Keratinocyte (primary cell): ENCODE results near the gene CPAMD8. TPM values are rescaled to one million over a fixed set of nuclear protein-coding genes. Genes with fewer than 3 reads are reported as not detected.

ENCODE experiments used
- DNase-seq: peaks from one replicate; pipeline ENCODE4 v3.0.0-alpha.2; 2011; ENCODE audit warnings: low read depth, missing footprints, low spot score
- FAIRE-seq: peaks from 2 replicates; lab custom pipeline; 2011; peaks lifted over from hg19 to GRCh38; lab: Jason Lieb, UNC
- H2AFZ ChIP-seq: 2 replicates; pipeline ENCODE4 v1.6.0; 2012; ENCODE audit warnings: low read length, control low read depth, inconsistent platforms; ENCODE audit not compliant: control insufficient read depth
- H3K27ac ChIP-seq: 2 replicates; pipeline ENCODE4 v1.5.1; 2011; ENCODE audit warnings: low read length; ENCODE audit not compliant: control insufficient read depth, insufficient read depth
- H3K27me3 ChIP-seq: 3 replicates; pipeline ENCODE4 v1.6.0; 2011; ENCODE audit warnings: low read length; ENCODE audit not compliant: control insufficient read depth, insufficient read depth; ENCODE audit errors: extremely low read depth
- H3K36me3 ChIP-seq, 2 experiments: 2 replicates in 1 of 2; 3 replicates in 1 of 2; pipeline ENCODE4 v1.5.1; 2011; ENCODE audit warnings: low read length in 2 of 2, mild to moderate bottlenecking in 1 of 2; ENCODE audit not compliant: control insufficient read depth in 2 of 2, insufficient read depth in 2 of 2; ENCODE audit errors: extremely low read depth in 1 of 2
- H3K4me1 ChIP-seq: 3 replicates; pipeline ENCODE4 v1.5.1; 2011; ENCODE audit warnings: low read length; ENCODE audit not compliant: control insufficient read depth, insufficient read depth; ENCODE audit errors: extremely low read depth
- H3K4me2 ChIP-seq: 3 replicates; pipeline ENCODE4 v1.6.0; 2011; ENCODE audit warnings: low read depth, low read length; ENCODE audit not compliant: control insufficient read depth, insufficient read depth; ENCODE audit errors: extremely low read depth
- H3K4me3 ChIP-seq, 3 experiments: fragments of 200-600 bp in 1 of 3; sonication (generic) in 1 of 3; 2 replicates in 2 of 3; 3 replicates in 1 of 3; pipeline ENCODE4 v1.5.1; 2011 to 2016; ENCODE audit warnings: low read length in 3 of 3, mild to moderate bottlenecking in 3 of 3, control low read depth in 2 of 3, inconsistent platforms in 1 of 3, low read depth in 1 of 3, mixed read lengths in 1 of 3, mixed run types in 1 of 3, moderate library complexity in 1 of 3; ENCODE audit not compliant: control insufficient read depth in 2 of 3, insufficient read depth in 2 of 3; ENCODE audit errors: extremely low read depth in 1 of 3
- H3K79me2 ChIP-seq: 2 replicates; pipeline ENCODE4 v1.6.0; 2012; ENCODE audit warnings: low read length; ENCODE audit not compliant: control insufficient read depth, insufficient read depth
- H3K9ac ChIP-seq: 3 replicates; pipeline ENCODE4 v1.6.0; 2011; ENCODE audit warnings: low read length; ENCODE audit not compliant: control insufficient read depth, insufficient read depth; ENCODE audit errors: extremely low read depth
- H3K9me1 ChIP-seq: 3 replicates; pipeline ENCODE4 v1.6.0; 2011; ENCODE audit warnings: low read length; ENCODE audit not compliant: control insufficient read depth, insufficient read depth; ENCODE audit errors: extremely low read depth
- H3K9me3 ChIP-seq: 2 replicates; pipeline ENCODE4 v1.5.1; 2012; ENCODE audit warnings: low read depth, low read length; ENCODE audit not compliant: control insufficient read depth
- H4K20me1 ChIP-seq: 3 replicates; pipeline ENCODE4 v1.6.0; 2011; ENCODE audit warnings: low read length; ENCODE audit not compliant: control insufficient read depth, insufficient read depth; ENCODE audit errors: extremely low read depth
- CTCF ChIP-seq, 3 experiments: IDR thresholded peaks in 1 of 3; conservative IDR thresholded peaks in 1 of 3; optimal IDR thresholded peaks in 1 of 3; 2 replicates in 2 of 3; 3 replicates in 1 of 3; pipeline versions ENCODE3 to v1.5.1; 2011; ENCODE audit warnings: low read length in 3 of 3, mild to moderate bottlenecking in 3 of 3, moderate library complexity in 2 of 3, control low read depth in 1 of 3, inconsistent platforms in 1 of 3; ENCODE audit not compliant: insufficient read depth in 2 of 3; ENCODE audit errors: extremely low read depth in 1 of 3
- EZH2 ChIP-seq: IDR thresholded peaks from one replicate; pipeline ENCODE4 v1.6.1; 2012; ENCODE audit warnings: inconsistent platforms, mild to moderate bottlenecking, low read length, moderate library complexity
- dilution Hi-C: fragments of 300-500 bp; cut with MboI; formaldehyde crosslinking; loops from one replicate; pipeline ENCODE4 v1.7.0; 2020; ENCODE audit warnings: low sequenced_read_pairs; ENCODE audit not compliant: extremely low pct_ligation_motif_present
- polyA plus RNA-seq, 5 experiments: library from polyadenylated mRNA; depleted of rRNA in 3 of 5; stranded (reverse) in 3 of 5; stranded (forward) in 1 of 5; unstranded in 1 of 5; fragments of >200 nt; gene quantifications; 1 replicate in 1 of 5; 2 replicates in 3 of 5; 3 replicates in 1 of 5; pipeline versions ENCODE4 v1.2.1 to v1.2.3, GENCODE V29; 2011 to 2012; ENCODE audit warnings: missing spikeins in 2 of 5, low read depth in 1 of 5, low replicate concordance in 1 of 5

Gene CPAMD8
- polyA plus RNA-seq, 1 donor (not counting 4 experiments of a cell fraction or from before 2014, with no cell fraction given) = 0.38 TPM

- no peak overlapping the region for H3K9ac ChIP-seq
- H3K9me1 ChIP-seq = no peaks in the 10 kb centered on the region
- no peak for FAIRE-seq
- dilution Hi-C loops = no loop called here
- no peak overlapping the region for H3K4me3 ChIP-seq
- no peak overlapping the region for H3K27ac ChIP-seq
- H3K4me1 ChIP-seq = no peaks in the 10 kb centered on the region
- no peaks in the 10 kb centered on the region for H3K27me3 ChIP-seq
- H3K9me3 ChIP-seq = no peaks in the 10 kb centered on the region
- H2AFZ ChIP-seq = no peak overlapping the region
- no peaks in the 10 kb centered on the region for H4K20me1 ChIP-seq
- H3K79me2 ChIP-seq = no peaks in the 10 kb centered on the region
- no peak for DNase-seq
- TF ChIP-seq CTCF (optimal IDR thresholded peaks at IDR 0.05 in 1 of 3, IDR thresholded peaks at IDR 0.05 in 1 of 3, conservative IDR thresholded peaks at IDR 0.05 in 1 of 3; ENCODE audit: extremely low read depth in 1 of 3, insufficient read depth in 2 of 3, low read length in 3 of 3) = no peak
- no peak for TF ChIP-seq EZH2
- H3K4me2 ChIP-seq = no peak overlapping the region
- H3K36me3 ChIP-seq = no peaks in the 10 kb centered on the region
These were observed 137.2 kb downstream of the CPAMD8 start for GRCh38 chr19:16889366-16889882.

GRCh38 chr19:16888629-16889365 lies 137.8 kb downstream of the CPAMD8 start, which contains the start of gene F2RL3:
F2RL3 (plus strand) TSS chr19:16888999; CDS start chr19:16889190, 191 bp downstream.
- TF ChIP-seq EZH2 (no peak), CTCF (optimal IDR thresholded peaks at IDR 0.05 in 1 of 3, IDR thresholded peaks at IDR 0.05 in 1 of 3, conservative IDR thresholded peaks at IDR 0.05 in 1 of 3; ENCODE audit: extremely low read depth in 1 of 3, insufficient read depth in 2 of 3, low read length in 3 of 3) (no peak)
- no peak within 1 kb of the TSS for H3K4me3 ChIP-seq
- H3K9ac ChIP-seq = no peak within 1 kb of the TSS
- no peak within 1 kb of the TSS for H3K4me2 ChIP-seq
- H2AFZ ChIP-seq = no peak within 1 kb of the TSS
- H3K9me1 ChIP-seq = no peaks in the 10 kb centered on the region
- no peak for FAIRE-seq
- no peak within 1 kb of the TSS for H3K27ac ChIP-seq
- H3K79me2 ChIP-seq = no peaks in the 10 kb centered on the region
- dilution Hi-C loops = no loop called here
- H3K9me3 ChIP-seq = no peaks in the 10 kb centered on the region
- no peak for DNase-seq
- no peaks in the 10 kb centered on the region for H3K36me3 ChIP-seq
- no peaks in the 10 kb centered on the region for H3K27me3 ChIP-seq
- H3K4me1 ChIP-seq = peaks cover under 1% of the 10 kb centered on the region
- H4K20me1 ChIP-seq = no peaks in the 10 kb centered on the region
